SKM-1 treated with dmso at 0.1 percent for 144 hours (cell line): ENCODE results near the gene DNAH9.
"Not testable (repeated sequence)": the region's sequence is repeated elsewhere in the genome, so short reads cannot be mapped to it uniquely, and the experiment has no call there.

ENCODE experiments used
- DNase-seq: peaks from one replicate; lab custom pipeline; 2025; ENCODE audit not compliant: unreplicated experiment; lab: John Stamatoyannopoulos, UW

Gene DNAH9

GRCh38 chr17:11954936-11955335 lies 356.7 kb downstream of the DNAH9 start:
- no peak for DNase-seq

- DNase-seq: no peak
Measured at GRCh38 chr17:11969565-11969964, 371.3 kb downstream of the DNAH9 start.

GRCh38 chr17:11972741-11973140 lies 374.5 kb downstream of the DNAH9 start:
- DNase-seq: not testable (repeated sequence)

- no peak for DNase-seq
Measured at GRCh38 chr17:11979795-11980194, 381.5 kb downstream of the DNAH9 start.

GRCh38 chr17:11980813-11981212 lies 382.5 kb downstream of the DNAH9 start:
- DNase-seq: no peak

- no peak for DNase-seq
Measured at GRCh38 chr17:11981862-11982261, 383.6 kb downstream of the DNAH9 start.

- DNase-seq: no peak
Measured at GRCh38 chr17:11986179-11986941, 388.1 kb downstream of the DNAH9 start.

GRCh38 chr17:11986942-11987329 lies 388.7 kb downstream of the DNAH9 start:
- peak; percentile 4 for DNase-seq

GRCh38 chr17:11990363-11990983 lies 392.2 kb downstream of the DNAH9 start:
- DNase-seq: no peak

GRCh38 chr17:11991461-11991860 lies 393.2 kb downstream of the DNAH9 start:
- DNase-seq: no peak

- DNase-seq: peak; percentile 1
Measured at GRCh38 chr17:11996722-11997146, 398.5 kb downstream of the DNAH9 start.

GRCh38 chr17:11997147-11997971 lies 399.1 kb downstream of the DNAH9 start, which contains the start of gene ZNF18:
TSS of gene ZNF18 (minus strand) at chr17:11997475. CDS start at chr17:11992829, 4,646 bp downstream.
- peak; percentile 61 for DNase-seq

- no peak for DNase-seq
Measured at GRCh38 chr17:11997972-11998233, 399.6 kb downstream of the DNAH9 start.

- DNase-seq: no peak
Measured at GRCh38 chr17:11999696-12000095, 401.4 kb downstream of the DNAH9 start.

- DNase-seq: no peak
Measured at GRCh38 chr17:12007466-12007865, 409.2 kb downstream of the DNAH9 start.
